H9 (cell line): ENCODE results near the gene ZBTB17. TPM values are rescaled to one million over a fixed set of nuclear protein-coding genes. Genes with fewer than 3 reads are reported as not detected.

Experiments
- DNase-seq: peaks from one replicate; pipeline ENCODE4 v3.0.0-alpha.2; 2017
- H2AFZ ChIP-seq: one replicate; pipeline ENCODE4 v1.6.1; 2013; ENCODE audit warnings: mild to moderate bottlenecking, low read length, control low read depth, moderate library complexity
- H2AK5ac ChIP-seq: 2 replicates; pipeline ENCODE4 v1.6.1; 2013; ENCODE audit warnings: low read length, control low read depth, mixed read lengths; ENCODE audit not compliant: insufficient read length
- H2BK120ac ChIP-seq: one replicate; pipeline ENCODE4 v1.6.1; 2013; ENCODE audit warnings: low read depth, mild to moderate bottlenecking, low read length, control low read depth, inconsistent platforms; ENCODE audit not compliant: poor library complexity, severe bottlenecking
- H2BK12ac ChIP-seq: 2 replicates; pipeline ENCODE4 v1.6.1; 2013; ENCODE audit warnings: low read length, control low read depth, mixed read lengths, low read depth; ENCODE audit not compliant: insufficient read length
- H2BK15ac ChIP-seq: 2 replicates; pipeline ENCODE4 v1.6.1; 2013; ENCODE audit warnings: low read depth, low read length, control low read depth
- H2BK20ac ChIP-seq: one replicate; pipeline ENCODE4 v1.6.1; 2013; ENCODE audit warnings: low read depth, mild to moderate bottlenecking, low read length, control low read depth, inconsistent platforms; ENCODE audit not compliant: poor library complexity, severe bottlenecking
- H2BK5ac ChIP-seq: 2 replicates; pipeline ENCODE4 v1.6.1; 2013; ENCODE audit warnings: low read length, control low read depth, mixed read lengths; ENCODE audit not compliant: insufficient read length
- H3K14ac ChIP-seq: 2 replicates; pipeline ENCODE4 v1.6.1; 2013; ENCODE audit warnings: low read length, control low read depth; ENCODE audit not compliant: insufficient read depth
- H3K18ac ChIP-seq: 2 replicates; pipeline ENCODE4 v1.6.1; 2013; ENCODE audit warnings: low read depth, mild to moderate bottlenecking, mixed read lengths, low read length, control low read depth; ENCODE audit not compliant: insufficient read length
- H3K23ac ChIP-seq: 2 replicates; pipeline ENCODE4 v1.6.1; 2013; ENCODE audit warnings: low read length, control low read depth, mixed read lengths, low read depth; ENCODE audit not compliant: insufficient read length
- H3K23me2 ChIP-seq: 2 replicates; pipeline ENCODE4 v1.6.1; 2013; ENCODE audit warnings: low read depth, mild to moderate bottlenecking, mixed read lengths, low read length, control low read depth; ENCODE audit not compliant: insufficient read length, poor library complexity, severe bottlenecking
- H3K27ac ChIP-seq: 2 replicates; pipeline ENCODE4 v1.5.1; 2013; ENCODE audit warnings: low read length, control low read depth, mixed read lengths, low read depth; ENCODE audit not compliant: insufficient read length
- H3K27me3 ChIP-seq: 2 replicates; pipeline ENCODE4 v1.6.1; 2013; ENCODE audit warnings: low read length, control low read depth, inconsistent platforms; ENCODE audit not compliant: insufficient read depth
- H3K4ac ChIP-seq: 2 replicates; pipeline ENCODE4 v1.6.1; 2013; ENCODE audit warnings: low read depth, mild to moderate bottlenecking, control low read depth, inconsistent platforms, low read length, moderate library complexity
- H3K4me1 ChIP-seq: 2 replicates; pipeline ENCODE4 v1.6.1; 2013; ENCODE audit warnings: low read length, control low read depth, inconsistent platforms; ENCODE audit not compliant: insufficient read depth
- H3K4me2 ChIP-seq: 2 replicates; pipeline ENCODE4 v1.6.1; 2013; ENCODE audit warnings: low read length, control low read depth, mixed read lengths; ENCODE audit not compliant: insufficient read length, insufficient read depth
- H3K56ac ChIP-seq: 2 replicates; pipeline ENCODE4 v1.6.1; 2013; ENCODE audit warnings: low read depth, mild to moderate bottlenecking, mixed read lengths, low read length, control low read depth; ENCODE audit not compliant: insufficient read length
- H3K79me1 ChIP-seq: 2 replicates; pipeline ENCODE4 v1.6.1; 2013; ENCODE audit warnings: low read depth, mild to moderate bottlenecking, moderate library complexity, low read length, control low read depth, inconsistent platforms; ENCODE audit not compliant: insufficient read depth, poor library complexity, severe bottlenecking
- H3K79me2 ChIP-seq: 2 replicates; pipeline ENCODE4 v1.6.1; 2013; ENCODE audit warnings: low read length, control low read depth, inconsistent platforms; ENCODE audit not compliant: insufficient read depth
- H3K9ac ChIP-seq: 2 replicates; pipeline ENCODE4 v1.6.1; 2013; ENCODE audit warnings: low read length, control low read depth, mixed read lengths; ENCODE audit not compliant: insufficient read length; ENCODE audit errors: extremely low read depth
- H3K9me3 ChIP-seq: one replicate; pipeline ENCODE4 v1.6.1; 2013; ENCODE audit warnings: low read depth, low read length, inconsistent platforms; ENCODE audit not compliant: control insufficient read depth
- H3T11ph ChIP-seq: one replicate; pipeline ENCODE4 v1.6.1; 2013; ENCODE audit warnings: mild to moderate bottlenecking, low read length, control low read depth, inconsistent platforms
- H4K20me1 ChIP-seq: one replicate; pipeline ENCODE4 v1.6.1; 2013; ENCODE audit not compliant: control insufficient read depth, insufficient read length, insufficient read depth
- H4K5ac ChIP-seq: 2 replicates; pipeline ENCODE4 v1.6.1; 2013; ENCODE audit warnings: low read depth, mild to moderate bottlenecking, mixed read lengths, low read length, control low read depth; ENCODE audit not compliant: insufficient read length
- H4K8ac ChIP-seq: replicated peaks from 2 replicates; pipeline ENCODE4 v1.6.1; 2013; ENCODE audit warnings: low read length, control low read depth, mixed read lengths, low read depth; ENCODE audit not compliant: insufficient read length
- H4K91ac ChIP-seq: 2 replicates; pipeline ENCODE4 v1.6.1; 2013; ENCODE audit warnings: low read depth, mild to moderate bottlenecking, moderate library complexity, mixed read lengths, low read length, control low read depth; ENCODE audit not compliant: insufficient read length
- H3K27ac Mint-ChIP-seq, 3 experiments: 2 replicates in 2 of 3; 3 replicates in 1 of 3; pipeline ENCODE4 v1.8.0; 2020 to 2021; ENCODE audit warnings: mixed read lengths in 3 of 3, mild to moderate bottlenecking in 1 of 3, moderate library complexity in 1 of 3
- H3K27me3 Mint-ChIP-seq: 2 replicates; pipeline ENCODE4 v1.8.0; 2021; ENCODE audit warnings: low read depth, mild to moderate bottlenecking, moderate library complexity, mixed read lengths
- H3K36me3 Mint-ChIP-seq, 3 experiments: 2 replicates in 2 of 3; 3 replicates in 1 of 3; pipeline ENCODE4 v1.8.0; 2020 to 2021; ENCODE audit warnings: low read depth in 3 of 3, mixed read lengths in 3 of 3; ENCODE audit not compliant: insufficient read depth in 1 of 3
- H3K4me1 Mint-ChIP-seq, 2 experiments: 2 replicates each; pipeline ENCODE4 v1.8.0; 2020; ENCODE audit warnings: mixed read lengths in 2 of 2
- H3K4me3 Mint-ChIP-seq, 2 experiments: 2 replicates in 1 of 2; 3 replicates in 1 of 2; pipeline ENCODE4 v1.8.0; 2020 to 2021; ENCODE audit warnings: mild to moderate bottlenecking in 2 of 2, mixed read lengths in 2 of 2, moderate library complexity in 1 of 2
- H3K9me3 Mint-ChIP-seq, 2 experiments: 2 replicates in 1 of 2; 3 replicates in 1 of 2; pipeline ENCODE4 v1.8.0; 2020; ENCODE audit warnings: mild to moderate bottlenecking in 2 of 2, mixed read lengths in 2 of 2, moderate library complexity in 1 of 2
- WGBS: extraction: QIAGEN DNeasy Blood & Tissue Kit; methylation state at CpG from one replicate; pipeline ENCODE4 v1.1.7; 2013; ENCODE audit warnings: missing lambda C conversion rate, low lambda C conversion rate, mixed read lengths; ENCODE audit not compliant: insufficient read length; ENCODE audit errors: extremely low coverage; 5-methylcytosine and 5-hydroxymethylcytosine counted together
- total RNA-seq: library from RNA; stranded (reverse); gene quantifications from 2 replicates; pipeline ENCODE4 v1.2.1, GENCODE V29; 2021
- TF ChIP-seq, protein P1 (sequence below): fragments of 200-600 bp; sonication (generic); conservative IDR thresholded peaks from 3 replicates; pipeline ENCODE4 v1.8.0; 2021; ENCODE audit warnings: antibody characterized with exemption, mild to moderate bottlenecking

The ZBTB17 gene
- total RNA-seq, 1 experiment from 2014 or later: 16.5 TPM

GRCh38 chr1:15975358-15975804 lies 520 bp downstream of the ZBTB17 start:
- H2BK12ac ChIP-seq: no peak overlapping the region
- no peaks in the 10 kb centered on the region for H3K9me3 ChIP-seq
- H3K4me2 ChIP-seq: peak overlapping the region; percentile 58
- no peak overlapping the region for H2AFZ ChIP-seq
- H3K79me1 ChIP-seq: no peaks in the 10 kb centered on the region
- H2BK20ac ChIP-seq: no peak overlapping the region
- no CpG with 5 or more reads among the region's 47 CpGs for WGBS
- Mint-ChIP-seq H3K27ac (peak overlapping the region in 1 of 3 experiments; percentile 27; a peak in 1 of 7 replicates), H3K4me1 (peaks cover 11 to 14% of the 10 kb centered on the region in 2 experiments), H3K9me3 (peaks cover 0 to under 1% of the 10 kb centered on the region in 2 experiments; a peak in 1 of 5 replicates), H3K27me3 (peaks cover 3% of the 10 kb centered on the region; the same call in 1 of the 2 replicates), H3K4me3 (peak overlapping the region; percentile 86 to 93), H3K36me3 (peaks cover 9 to 20% (median 11%) of the 10 kb centered on the region in 3 experiments)
- no peak overlapping the region for H3K23ac ChIP-seq
- no peak overlapping the region for H4K8ac ChIP-seq
- no peak overlapping the region for H4K91ac ChIP-seq
- H3T11ph ChIP-seq: no peak overlapping the region
- H4K5ac ChIP-seq: no peak overlapping the region
- H2BK15ac ChIP-seq: no peak overlapping the region
- H3K4ac ChIP-seq: no peak overlapping the region
- H2BK5ac ChIP-seq: no peak overlapping the region
- no peak overlapping the region for H3K14ac ChIP-seq
- no peaks in the 10 kb centered on the region for H3K27me3 ChIP-seq
- H3K9ac ChIP-seq: peak overlapping the region; percentile 28
- TF ChIP-seq, protein P1, sequence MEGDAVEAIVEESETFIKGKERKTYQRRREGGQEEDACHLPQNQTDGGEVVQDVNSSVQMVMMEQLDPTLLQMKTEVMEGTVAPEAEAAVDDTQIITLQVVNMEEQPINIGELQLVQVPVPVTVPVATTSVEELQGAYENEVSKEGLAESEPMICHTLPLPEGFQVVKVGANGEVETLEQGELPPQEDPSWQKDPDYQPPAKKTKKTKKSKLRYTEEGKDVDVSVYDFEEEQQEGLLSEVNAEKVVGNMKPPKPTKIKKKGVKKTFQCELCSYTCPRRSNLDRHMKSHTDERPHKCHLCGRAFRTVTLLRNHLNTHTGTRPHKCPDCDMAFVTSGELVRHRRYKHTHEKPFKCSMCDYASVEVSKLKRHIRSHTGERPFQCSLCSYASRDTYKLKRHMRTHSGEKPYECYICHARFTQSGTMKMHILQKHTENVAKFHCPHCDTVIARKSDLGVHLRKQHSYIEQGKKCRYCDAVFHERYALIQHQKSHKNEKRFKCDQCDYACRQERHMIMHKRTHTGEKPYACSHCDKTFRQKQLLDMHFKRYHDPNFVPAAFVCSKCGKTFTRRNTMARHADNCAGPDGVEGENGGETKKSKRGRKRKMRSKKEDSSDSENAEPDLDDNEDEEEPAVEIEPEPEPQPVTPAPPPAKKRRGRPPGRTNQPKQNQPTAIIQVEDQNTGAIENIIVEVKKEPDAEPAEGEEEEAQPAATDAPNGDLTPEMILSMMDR: peak; percentile 50
- H2BK120ac ChIP-seq: no peak overlapping the region
- DNase-seq: peak; percentile 74
- H3K23me2 ChIP-seq: no peaks in the 10 kb centered on the region
- H4K20me1 ChIP-seq: no peaks in the 10 kb centered on the region
- H2AK5ac ChIP-seq: no peak overlapping the region
- no peak overlapping the region for H3K27ac ChIP-seq
- H3K56ac ChIP-seq: no peak overlapping the region
- no peaks in the 10 kb centered on the region for H3K79me2 ChIP-seq
- H3K4me1 ChIP-seq: no peaks in the 10 kb centered on the region
- no peak overlapping the region for H3K18ac ChIP-seq
